HG02610 (cell line): ENCODE data around the gene MGAT1.
A peak's percentile ranks its signal among the peaks of the same experiment; 100 is the strongest.
"Not testable (repeated sequence)": the region's sequence is repeated elsewhere in the genome, so short reads cannot be mapped to it uniquely, and the experiment has no call there.

Experiments used
- ATAC-seq: cut with Tn5 transposase; IDR thresholded peaks from one replicate; pipeline ENCODE4 v1.9.1; 2021; ENCODE audit warnings: mild to moderate bottlenecking, moderate library complexity; ENCODE audit not compliant: unreplicated experiment

The MGAT1 gene

DNA sequence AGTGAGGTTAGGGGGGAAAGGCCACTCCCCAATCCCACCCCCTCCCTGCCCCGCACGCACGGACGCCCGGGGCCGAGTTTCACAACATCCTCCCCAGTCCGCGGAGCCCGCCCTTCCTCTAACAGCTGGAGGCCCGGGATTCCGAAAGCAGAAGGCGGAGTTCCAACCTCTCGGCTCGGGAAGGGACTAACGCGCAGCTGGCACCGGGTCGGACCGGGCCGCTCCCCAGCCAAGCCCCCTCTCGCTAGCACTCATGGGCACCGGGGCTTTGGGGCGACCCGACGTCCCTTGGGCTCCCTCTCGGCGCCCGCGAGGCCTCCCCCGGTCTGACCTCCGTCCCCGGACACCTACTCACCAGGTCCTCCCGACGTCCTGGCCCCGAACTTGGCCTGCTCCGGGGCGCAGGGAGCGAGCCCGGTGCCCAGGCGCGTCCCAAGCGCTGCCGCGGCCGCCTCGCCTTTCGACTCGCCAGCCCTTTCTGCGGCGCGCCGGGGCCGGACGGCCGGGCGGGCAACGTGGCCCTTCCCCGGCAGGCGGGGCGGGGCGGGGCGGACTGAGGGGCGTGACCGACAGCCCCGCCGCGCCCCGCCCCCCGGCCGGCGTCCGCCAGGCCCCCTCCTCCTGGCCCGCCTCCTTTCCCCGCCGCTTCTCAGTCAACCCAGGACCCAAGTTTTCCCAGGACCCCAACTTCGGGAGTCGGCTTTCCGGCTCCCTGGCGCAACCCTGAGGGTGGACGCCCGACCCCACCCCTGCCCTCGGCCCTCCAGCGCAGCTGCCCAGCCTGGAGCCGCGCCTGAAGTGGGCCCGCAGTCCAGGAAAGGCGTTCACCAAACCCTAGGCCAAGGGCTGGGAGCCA lies at the start of gene MGAT1:
MGAT1 (minus strand) TSS at position 482 of the 856 bp plus-strand sequence. CDS start 9,835 bp downstream, outside the sequence.
- peak; percentile 40 for ATAC-seq

DNA sequence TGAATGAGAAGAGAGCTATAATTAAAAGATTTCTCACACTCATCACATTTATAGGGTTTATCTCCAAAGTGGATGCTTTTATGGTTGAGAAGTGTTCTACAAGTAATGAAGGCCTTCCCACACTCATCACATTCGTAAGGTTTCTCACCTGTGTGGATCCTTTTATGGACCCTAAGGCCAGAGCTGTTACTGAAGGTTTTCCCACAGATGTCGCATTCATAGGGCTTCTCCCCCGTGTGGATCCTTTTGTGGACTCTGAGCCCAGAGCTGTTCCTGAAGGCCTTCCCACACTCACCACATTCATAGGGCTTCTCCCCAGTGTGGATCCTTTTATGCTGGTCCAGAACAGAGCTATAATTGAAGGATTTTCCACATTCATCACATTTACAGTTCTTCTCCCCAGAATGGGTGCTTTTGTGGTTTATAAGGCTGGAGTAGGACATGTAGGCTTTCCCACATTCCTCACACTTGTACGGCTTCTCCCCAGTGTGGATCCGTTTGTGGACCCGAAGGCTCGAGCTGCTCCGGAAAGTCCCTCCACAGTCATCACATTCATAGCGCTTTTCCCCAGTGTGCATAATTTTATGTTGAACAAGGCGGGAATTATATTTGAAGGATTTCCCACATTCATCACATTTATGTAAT lies 48.0 kb upstream of the MGAT1 start:
- no peak for ATAC-seq

DNA sequence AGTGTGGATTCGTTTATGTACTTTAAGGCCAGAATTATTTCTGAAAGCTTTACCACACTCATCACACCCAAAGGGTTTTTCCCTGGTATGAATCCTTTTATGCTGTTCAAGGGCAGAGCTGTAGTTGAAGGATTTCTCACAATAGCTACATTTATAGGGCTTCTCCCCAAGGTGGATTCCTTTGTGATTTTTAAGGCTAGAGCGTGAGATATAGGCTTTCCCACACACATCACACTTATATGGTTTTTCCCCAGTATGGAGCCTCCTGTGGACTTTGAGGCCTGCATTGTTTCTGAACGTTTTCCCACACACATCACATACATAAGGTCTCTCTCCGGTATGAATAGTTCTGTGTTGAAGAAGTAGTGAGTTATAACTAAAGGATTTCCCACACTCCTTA lies 47.2 kb upstream of the MGAT1 start:
- ATAC-seq = no peak

DNA sequence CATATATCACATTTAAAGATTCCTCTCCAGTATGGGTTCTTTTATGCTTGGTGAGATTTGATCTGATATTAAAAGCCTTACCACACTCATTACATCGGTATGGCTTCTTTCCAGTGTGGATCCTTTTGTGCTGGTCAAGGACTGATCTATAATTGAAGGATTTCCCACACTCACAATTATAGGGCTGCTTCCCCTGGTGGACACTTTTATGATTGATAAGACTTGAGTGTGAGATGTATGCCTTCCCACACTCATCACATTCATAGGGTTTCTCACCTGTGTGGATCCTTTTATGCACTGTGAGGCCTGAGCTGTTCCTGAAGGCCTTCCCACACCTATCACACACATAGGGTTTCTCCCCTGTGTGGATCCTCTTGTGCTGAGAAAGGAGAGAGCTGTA lies 46.3 kb upstream of the MGAT1 start:
- no peak for ATAC-seq

DNA sequence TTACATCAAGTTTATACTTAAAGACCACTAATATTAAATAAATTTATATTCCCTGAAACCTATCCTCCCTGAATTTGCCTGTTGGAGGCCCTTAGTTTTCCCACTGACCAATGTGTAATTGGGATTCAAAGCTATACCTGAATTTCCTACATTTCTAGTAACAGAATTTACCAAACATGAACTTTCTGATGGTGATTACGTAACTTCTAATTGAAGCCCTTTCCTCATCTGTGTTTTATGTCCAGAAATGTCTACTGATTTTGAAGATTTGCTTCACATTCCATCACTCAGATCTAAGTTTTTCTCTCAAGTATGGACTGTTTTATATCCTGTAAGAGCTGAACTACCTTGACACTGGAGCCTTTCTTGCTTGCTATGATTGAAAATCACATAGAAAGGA lies 45.7 kb upstream of the MGAT1 start:
- no peak for ATAC-seq

DNA sequence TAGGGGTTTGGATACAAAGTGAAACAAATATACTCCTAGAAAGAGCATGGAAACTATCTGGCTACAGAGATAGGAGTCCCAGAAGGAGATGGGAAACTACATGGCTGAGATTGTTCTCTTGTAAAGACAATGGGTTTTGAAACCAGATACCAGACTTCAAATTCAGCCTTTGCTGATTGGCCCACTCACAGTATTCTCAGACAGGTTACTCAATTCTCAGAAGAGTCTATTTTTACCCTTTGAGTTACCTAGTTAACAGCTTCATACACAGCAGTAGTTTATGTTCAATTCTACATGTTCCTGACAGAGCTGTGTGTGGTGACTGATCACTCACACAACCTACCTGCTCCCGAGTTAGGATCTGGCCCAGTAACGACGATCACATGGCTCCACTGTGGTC lies 44.4 kb upstream of the MGAT1 start:
- ATAC-seq = no peak

DNA sequence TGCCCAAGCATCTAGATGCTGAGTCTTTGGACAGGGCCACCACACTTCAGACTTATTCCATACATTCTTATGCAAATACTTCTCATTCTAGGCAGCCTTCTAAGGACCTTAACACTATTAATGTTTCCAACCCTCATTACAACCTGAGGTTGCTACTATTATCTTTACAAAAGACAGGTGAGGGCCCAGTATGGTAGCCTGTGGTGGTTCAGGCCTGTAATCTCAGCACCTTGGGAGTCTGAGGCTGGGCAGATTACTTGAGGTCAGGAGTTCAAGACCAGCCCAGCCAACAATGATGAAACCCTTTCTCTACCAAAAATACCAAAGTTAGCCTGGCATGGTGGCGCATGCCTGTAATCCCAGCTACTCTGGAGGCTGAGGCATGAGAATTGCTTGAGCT lies 42.3 kb upstream of the MGAT1 start:
- ATAC-seq = no peak

DNA sequence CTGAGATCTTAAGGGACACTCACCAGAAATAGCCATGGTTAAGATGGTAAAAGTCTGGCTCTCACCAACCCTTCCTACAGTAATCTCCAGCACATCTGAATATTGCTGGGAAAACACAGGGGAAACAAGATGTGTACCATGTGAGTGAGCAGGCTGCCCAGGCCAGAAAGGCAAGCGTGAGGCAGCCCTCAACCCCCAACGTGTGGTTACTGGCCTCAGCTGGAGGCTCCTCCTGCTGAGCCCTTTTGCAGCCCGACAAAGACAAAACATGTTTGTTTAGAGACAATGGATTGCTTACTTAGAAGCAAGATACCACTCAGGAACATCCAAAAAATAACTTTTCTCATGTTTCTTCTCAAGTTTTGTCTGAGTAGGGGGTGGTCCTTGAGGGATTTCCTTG lies 41.8 kb upstream of the MGAT1 start:
- ATAC-seq = no peak

DNA sequence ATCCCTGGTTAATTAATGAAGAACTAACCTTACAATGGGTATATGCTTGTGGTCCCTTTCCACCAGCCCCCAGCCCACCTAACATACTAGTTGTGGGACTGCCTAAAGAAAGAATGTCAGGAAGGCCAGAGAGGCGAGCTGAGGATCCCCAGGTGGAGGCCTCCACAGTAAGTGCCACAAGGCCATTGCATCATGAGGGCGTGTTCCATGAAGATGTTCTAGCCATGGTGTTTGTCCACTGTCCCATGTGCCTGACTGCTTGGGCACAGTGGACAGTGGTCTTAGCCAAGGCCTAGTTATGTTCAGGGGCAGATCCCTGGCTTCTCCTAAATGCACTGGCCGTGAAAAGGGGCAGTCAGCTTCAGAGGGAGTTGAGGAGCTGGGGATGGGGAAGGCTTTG lies 37.3 kb upstream of the MGAT1 start:
- no peak for ATAC-seq

DNA sequence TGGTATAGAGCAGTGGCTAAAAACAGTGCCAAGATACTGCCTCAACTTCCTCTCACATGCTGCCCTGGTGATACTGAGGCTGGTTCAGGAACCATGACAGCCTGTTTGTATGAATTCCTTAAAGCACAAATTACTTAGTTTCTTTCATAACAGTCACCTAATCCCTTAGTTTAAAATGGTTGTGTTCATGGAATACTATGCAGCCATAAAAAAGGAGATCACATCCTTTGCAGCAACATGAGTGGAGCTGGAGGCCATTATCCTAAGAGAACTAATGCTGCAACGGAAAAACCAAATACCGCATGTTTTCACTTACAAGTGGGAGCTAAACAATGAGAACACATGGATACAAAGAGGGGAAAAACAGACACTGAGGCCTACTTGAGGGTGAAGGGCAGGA lies 36.6 kb upstream of the MGAT1 start:
- no peak for ATAC-seq

DNA sequence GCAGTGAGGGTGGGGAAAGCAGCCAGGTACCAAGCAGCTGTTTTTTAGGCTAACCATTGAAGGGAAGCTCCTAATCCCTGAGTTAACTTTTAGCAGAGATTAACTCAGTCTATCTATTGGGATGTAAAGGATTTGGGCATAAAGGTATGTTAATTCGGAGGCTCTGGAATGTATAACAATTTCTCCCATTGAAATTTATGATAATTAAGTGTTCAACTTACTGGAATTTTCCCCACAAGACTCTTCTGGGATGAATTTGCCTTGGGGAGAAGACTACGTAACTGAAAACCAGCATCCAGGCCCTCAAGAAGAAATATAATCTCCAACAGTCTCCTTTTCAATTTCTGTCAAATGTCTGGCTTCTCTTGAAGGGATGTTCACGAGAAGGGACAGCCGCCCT lies 34.9 kb upstream of the MGAT1 start:
- ATAC-seq = no peak

DNA sequence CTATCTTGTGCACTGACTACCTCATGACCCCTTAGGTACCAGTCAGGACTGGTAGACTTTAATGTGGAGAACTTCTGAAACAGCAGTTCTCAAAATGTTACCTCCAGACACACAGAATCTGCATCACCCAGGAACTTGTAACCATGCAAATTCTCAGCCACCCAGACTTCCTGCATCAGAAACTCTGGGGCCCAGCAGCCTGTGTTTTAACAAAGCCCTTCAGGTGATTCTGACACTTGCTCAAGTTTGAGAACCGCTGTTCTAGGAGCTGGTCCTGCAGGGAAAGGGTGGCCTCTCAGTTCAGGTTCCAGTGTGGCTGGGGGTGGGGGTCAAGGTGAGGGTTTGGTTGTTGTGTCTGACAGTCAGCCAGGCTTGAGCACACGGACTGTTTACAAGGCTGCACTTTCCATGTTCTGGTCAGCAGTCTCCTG lies 30.0 kb upstream of the MGAT1 start:
- ATAC-seq = peak; percentile 62

DNA sequence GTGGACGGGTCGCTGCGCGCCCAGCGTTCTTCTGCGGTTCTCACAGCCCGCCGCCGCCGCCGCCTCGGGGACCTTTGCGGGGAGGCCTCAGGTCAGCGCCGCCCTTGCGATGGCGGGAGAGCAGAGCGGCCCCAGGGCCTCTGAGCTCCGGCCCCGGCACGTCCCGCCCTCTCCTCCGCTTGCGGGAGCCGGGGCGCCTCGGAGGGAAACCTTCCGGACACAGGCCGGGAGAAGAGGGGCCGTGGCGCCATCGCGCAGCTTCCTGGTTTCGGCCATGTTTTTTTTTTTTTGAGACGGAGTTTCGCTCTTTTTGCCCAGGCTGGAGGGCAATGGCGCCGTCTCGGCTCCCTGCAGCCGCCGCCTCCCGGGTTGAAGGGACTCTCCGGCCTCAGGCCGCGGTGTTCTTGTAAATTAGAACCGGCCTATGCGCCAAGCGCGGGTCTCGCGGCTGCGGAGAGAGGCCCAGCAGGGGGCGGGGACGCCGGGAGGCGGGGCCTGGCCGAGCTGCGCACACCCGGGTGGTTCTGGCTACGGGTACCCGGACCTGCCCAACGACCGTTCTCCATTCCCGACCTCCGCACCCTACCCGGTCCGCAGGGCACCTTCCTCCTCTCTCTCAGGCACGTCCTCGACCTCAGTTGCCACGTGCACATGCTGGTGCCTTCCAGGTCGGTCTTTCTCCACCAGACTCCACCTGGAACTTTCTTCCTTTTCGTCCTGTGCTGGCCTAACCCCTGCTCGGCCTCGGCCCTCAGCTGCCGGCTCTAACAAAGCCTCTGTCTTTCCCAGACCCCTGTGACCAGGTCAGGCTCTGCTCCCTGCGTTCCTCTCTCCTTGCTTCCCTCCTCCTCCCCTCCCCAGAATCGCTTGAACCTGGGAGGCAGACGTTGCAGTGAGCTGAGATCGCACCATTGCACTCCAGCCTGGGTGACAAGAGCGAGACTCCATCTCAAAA lies 28.8 kb upstream of the MGAT1 start:
- ATAC-seq = peak; percentile 71

DNA sequence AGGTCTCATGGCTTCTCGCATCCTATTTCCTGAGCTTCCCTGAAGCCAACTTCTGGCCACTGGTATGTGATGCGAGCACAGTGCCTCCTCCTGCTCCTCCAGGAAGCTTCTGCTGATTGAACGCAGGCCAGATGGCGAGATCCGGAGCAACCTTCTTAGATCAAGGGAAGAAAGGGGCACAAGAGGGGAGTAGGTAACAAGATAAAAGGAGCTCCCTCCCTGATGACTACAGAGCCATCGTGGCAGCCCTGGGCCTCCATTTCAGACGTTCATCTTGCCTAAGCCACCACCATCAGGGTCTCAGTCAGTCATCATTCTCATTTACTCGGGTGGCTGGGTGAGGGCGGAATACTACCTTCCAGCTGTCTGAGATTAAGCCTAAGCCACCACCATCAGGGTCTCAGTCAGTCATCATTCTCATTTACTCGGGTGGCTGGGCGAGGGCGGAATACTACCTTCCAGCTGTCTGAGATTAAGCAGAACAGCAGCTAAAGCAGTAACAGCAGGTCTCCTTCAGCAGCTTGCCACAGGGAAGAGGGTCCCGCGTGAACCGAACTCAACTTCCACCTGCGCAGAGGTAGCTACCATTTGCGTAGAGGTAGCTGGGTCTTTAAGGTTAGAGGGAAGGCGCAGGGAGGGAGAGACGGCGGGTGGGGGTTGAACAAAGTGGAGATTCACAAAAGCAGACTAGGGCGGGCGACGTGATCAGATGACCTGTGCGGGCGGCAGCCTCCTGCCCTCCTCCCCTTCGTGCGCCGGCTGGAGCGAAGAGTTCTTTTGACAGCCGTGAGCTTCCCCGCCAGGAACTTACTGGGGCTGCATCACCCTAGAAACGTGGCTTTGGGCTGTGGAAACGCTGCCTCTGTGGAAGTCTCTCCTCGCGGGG lies 27.9 kb upstream of the MGAT1 start:
- peak; percentile 42 for ATAC-seq

DNA sequence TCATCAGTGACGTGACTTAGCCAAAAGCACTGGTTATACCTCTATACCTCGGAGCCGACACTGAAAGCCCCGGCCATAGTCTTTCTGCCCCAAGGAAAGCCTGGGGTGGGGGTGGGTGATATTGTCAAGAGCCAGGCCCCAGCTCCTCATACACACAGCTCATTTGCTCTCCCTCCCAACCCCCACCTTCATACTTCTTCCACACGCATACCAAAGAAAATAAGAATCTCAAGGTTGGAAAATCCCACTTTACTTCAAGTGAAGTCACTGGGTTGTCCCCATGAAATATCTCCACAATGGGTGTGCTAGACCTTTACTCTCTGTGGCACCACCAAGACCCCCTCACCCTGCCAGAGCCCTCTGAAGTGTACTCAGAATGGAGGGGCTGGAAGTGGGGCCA lies 27.1 kb upstream of the MGAT1 start:
- ATAC-seq = no peak

DNA sequence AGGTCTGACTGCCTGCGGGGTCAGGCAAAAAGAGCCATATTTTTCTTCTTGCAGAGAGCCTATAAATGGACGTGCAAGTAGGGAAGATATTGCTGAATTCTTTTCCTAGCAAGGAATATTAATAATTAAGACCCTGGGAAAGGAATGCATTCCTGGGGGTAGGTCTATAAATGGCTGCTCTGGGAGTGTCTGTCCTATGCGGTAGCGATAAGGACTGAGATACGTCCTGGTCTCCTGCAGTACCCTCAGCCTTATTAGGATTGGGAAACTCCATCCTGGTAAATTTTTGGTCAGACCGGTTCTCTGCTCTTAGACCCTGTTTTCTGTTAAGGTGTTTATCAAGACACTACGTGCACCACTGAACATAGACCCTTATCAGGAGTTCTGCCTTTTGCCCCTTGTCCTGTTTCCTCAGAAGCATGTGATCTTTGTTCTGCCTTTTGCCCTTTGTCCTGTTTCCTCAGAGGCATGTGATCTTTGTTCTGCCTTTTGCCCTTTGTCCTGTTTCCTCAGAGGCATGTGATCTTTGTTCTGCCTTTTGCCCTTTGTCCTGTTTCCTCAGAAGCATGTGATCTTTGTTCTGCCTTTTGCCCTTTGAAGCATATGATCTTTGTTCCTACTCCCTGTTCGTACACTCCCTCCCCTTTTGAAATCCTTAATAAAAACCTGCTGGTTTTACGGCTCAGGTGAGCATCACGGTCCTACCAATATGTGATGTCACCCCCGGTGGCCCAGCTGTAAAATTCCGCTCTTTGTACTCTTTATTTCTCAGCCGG lies 26.3 kb upstream of the MGAT1 start:
- not testable (repeated sequence) for ATAC-seq

DNA sequence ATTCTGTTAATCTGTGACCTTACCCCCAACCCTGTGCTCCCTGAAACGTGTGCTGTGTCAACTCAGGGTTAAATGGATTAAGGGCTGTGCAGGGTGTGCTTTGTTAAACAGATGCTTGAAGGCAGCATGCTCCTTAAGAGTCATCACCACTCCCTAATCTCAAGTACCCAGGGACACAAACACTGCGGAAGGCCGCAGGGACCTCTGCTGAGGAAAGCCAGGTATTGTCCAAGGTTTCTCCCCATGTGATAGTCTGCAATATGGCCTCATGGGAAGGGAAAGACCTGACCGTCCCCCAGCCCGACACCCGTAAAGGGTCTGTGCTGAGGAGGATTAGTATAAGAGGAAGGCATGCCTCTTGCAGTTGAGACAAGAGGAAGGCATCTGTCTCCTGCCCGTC lies 24.8 kb upstream of the MGAT1 start:
- ATAC-seq = not testable (repeated sequence)

DNA sequence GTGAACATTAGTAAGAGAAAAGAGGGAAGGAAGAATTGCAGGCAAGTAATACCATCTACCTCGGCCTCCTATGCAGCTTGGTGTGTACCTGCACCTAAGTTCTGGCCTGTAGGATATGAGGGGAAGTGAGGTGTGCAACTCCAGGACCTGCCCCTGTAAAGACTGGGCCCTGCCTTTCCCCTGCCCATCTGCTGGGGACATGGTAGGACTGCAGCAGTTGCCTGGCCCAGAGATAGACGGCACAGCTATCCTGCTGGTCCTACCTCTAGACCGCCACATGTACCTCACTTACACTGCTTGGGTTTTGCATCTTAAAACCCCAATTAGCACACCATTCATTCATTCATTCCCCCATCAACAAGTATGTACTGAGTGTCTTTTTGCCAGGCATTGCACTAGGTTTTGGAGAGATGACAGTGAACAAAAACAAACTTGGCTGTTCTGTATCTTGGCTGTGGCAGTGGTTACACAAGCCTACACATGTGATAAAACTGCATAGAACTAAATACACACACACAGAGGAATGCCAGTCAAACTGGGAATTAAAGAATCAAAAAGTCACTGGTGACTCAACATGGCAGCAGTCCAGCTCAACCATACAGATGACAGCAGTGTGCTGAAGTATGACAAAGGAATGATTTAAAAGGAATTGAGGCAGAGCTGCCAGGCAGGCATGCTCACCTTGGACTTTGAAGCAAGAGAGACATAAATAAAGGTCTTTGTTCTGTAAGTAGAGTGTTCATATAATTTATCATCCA lies 23.3 kb upstream of the MGAT1 start:
- ATAC-seq = no peak
